ENCODE measurements around the gene PRKCB. TPM values are rescaled to one million over a fixed set of nuclear protein-coding genes. Genes with fewer than 3 reads are reported as not detected.

The PRKCB gene
- polyA plus RNA-seq, 1 donor (not counting 4 experiments of a cell fraction or from before 2014, with no cell fraction given): 0.18 TPM

DNA sequence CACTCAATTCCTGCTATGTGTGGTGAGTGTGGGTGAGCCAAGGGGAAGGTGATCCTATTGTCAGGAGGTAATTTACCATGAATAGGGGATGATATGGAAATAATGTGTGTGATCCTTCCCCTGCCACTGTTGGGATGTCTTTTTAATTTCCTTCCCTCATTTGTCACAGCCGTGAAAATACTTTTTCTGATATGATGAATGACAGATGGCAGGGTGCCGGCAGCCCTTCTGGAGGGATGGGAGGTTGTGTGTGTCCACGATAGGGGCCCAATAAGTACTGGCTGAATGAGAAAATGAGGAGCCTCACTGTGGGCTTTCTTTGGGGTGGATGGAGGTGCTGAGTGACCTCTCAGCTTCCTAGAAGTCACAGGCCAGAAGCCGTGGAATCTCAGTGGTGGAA, 109.5 kb downstream of the PRKCB start:
- Histone ChIP-seq H3K9me1 (ENCODE audit: control insufficient read depth, extremely low read depth, insufficient read depth, low read length) (no peaks in the 10 kb centered on the region), H2AFZ (ENCODE audit: control insufficient read depth, low read length) (no peak overlapping the region), H3K36me3 (ENCODE audit: control insufficient read depth in 2 of 2, extremely low read depth in 1 of 2, insufficient read depth in 2 of 2, low read length in 2 of 2) (no peaks in the 10 kb centered on the region), H3K9ac (ENCODE audit: control insufficient read depth, extremely low read depth, insufficient read depth, low read length) (no peak overlapping the region), H3K27ac (ENCODE audit: control insufficient read depth, insufficient read depth, low read length) (no peak overlapping the region), H3K4me3 (ENCODE audit: control insufficient read depth in 2 of 3, extremely low read depth in 1 of 3, insufficient read depth in 2 of 3, low read depth in 1 of 3, low read length in 3 of 3) (no peak overlapping the region), H3K79me2 (ENCODE audit: control insufficient read depth, insufficient read depth, low read length) (no peaks in the 10 kb centered on the region), H3K4me2 (ENCODE audit: control insufficient read depth, extremely low read depth, insufficient read depth, low read depth, low read length) (no peak overlapping the region), H3K9me3 (ENCODE audit: control insufficient read depth, low read depth, low read length) (no peaks in the 10 kb centered on the region), H4K20me1 (ENCODE audit: control insufficient read depth, extremely low read depth, insufficient read depth, low read length) (no peaks in the 10 kb centered on the region), H3K27me3 (ENCODE audit: control insufficient read depth, extremely low read depth, insufficient read depth, low read length) (no peaks in the 10 kb centered on the region), H3K4me1 (ENCODE audit: control insufficient read depth, extremely low read depth, insufficient read depth, low read length) (no peaks in the 10 kb centered on the region)
- dilution Hi-C loops (cut with MboI; ENCODE audit: extremely low pct_ligation_motif_present, low sequenced_read_pairs): no loop called here
- FAIRE-seq: no peak
- DNase-seq (ENCODE audit: low read depth, low spot score): no peak
- no peak for TF ChIP-seq EZH2 (IDR thresholded peaks at IDR 0.05; ENCODE audit: low read length)
- TF ChIP-seq, protein P1, sequence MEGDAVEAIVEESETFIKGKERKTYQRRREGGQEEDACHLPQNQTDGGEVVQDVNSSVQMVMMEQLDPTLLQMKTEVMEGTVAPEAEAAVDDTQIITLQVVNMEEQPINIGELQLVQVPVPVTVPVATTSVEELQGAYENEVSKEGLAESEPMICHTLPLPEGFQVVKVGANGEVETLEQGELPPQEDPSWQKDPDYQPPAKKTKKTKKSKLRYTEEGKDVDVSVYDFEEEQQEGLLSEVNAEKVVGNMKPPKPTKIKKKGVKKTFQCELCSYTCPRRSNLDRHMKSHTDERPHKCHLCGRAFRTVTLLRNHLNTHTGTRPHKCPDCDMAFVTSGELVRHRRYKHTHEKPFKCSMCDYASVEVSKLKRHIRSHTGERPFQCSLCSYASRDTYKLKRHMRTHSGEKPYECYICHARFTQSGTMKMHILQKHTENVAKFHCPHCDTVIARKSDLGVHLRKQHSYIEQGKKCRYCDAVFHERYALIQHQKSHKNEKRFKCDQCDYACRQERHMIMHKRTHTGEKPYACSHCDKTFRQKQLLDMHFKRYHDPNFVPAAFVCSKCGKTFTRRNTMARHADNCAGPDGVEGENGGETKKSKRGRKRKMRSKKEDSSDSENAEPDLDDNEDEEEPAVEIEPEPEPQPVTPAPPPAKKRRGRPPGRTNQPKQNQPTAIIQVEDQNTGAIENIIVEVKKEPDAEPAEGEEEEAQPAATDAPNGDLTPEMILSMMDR (optimal IDR thresholded peaks at IDR 0.05 in 1 of 3, IDR thresholded peaks at IDR 0.05 in 1 of 3, conservative IDR thresholded peaks at IDR 0.05 in 1 of 3; ENCODE audit: extremely low read depth in 1 of 3, insufficient read depth in 2 of 3, low read length in 3 of 3): no peak

DNA sequence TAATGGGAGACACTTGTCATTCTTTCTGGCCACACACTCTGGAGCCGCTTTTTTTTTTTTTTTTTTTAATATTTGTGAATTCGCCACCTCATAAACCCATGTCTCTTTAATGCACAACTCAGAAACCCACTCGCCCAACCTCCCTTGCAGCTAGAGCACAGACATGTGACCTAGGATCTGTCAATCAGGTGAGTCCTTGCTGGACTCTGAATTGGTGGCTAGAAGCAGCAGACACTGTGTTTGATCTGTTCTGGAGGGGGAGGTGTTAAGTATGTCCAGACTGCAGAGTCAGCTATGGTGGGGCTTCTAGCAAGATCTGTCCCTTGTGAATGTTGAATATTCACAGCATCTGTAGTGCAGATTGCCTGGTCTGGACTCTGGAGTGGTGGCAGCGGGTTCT, 112.1 kb downstream of the PRKCB start:
- H3K4me2 ChIP-seq (ENCODE audit: control insufficient read depth, extremely low read depth, insufficient read depth, low read depth, low read length): no peak overlapping the region
- no peaks in the 10 kb centered on the region for H3K9me1 ChIP-seq (ENCODE audit: control insufficient read depth, extremely low read depth, insufficient read depth, low read length)
- no peak overlapping the region for H3K4me3 ChIP-seq (ENCODE audit: control insufficient read depth in 2 of 3, extremely low read depth in 1 of 3, insufficient read depth in 2 of 3, low read depth in 1 of 3, low read length in 3 of 3)
- no peak for TF ChIP-seq EZH2 (IDR thresholded peaks at IDR 0.05; ENCODE audit: low read length)
- TF ChIP-seq, protein P1 (optimal IDR thresholded peaks at IDR 0.05 in 1 of 3, IDR thresholded peaks at IDR 0.05 in 1 of 3, conservative IDR thresholded peaks at IDR 0.05 in 1 of 3; ENCODE audit: extremely low read depth in 1 of 3, insufficient read depth in 2 of 3, low read length in 3 of 3): no peak
- no peaks in the 10 kb centered on the region for H3K4me1 ChIP-seq (ENCODE audit: control insufficient read depth, extremely low read depth, insufficient read depth, low read length)
- H3K9me3 ChIP-seq (ENCODE audit: control insufficient read depth, low read depth, low read length): no peaks in the 10 kb centered on the region
- no peak overlapping the region for H3K27ac ChIP-seq (ENCODE audit: control insufficient read depth, insufficient read depth, low read length)
- no peak overlapping the region for H2AFZ ChIP-seq (ENCODE audit: control insufficient read depth, low read length)
- H3K27me3 ChIP-seq (ENCODE audit: control insufficient read depth, extremely low read depth, insufficient read depth, low read length): no peaks in the 10 kb centered on the region
- no peak overlapping the region for H3K9ac ChIP-seq (ENCODE audit: control insufficient read depth, extremely low read depth, insufficient read depth, low read length)
- H4K20me1 ChIP-seq (ENCODE audit: control insufficient read depth, extremely low read depth, insufficient read depth, low read length): no peaks in the 10 kb centered on the region
- FAIRE-seq: no peak
- DNase-seq (ENCODE audit: low read depth, low spot score): no peak
- no peaks in the 10 kb centered on the region for H3K79me2 ChIP-seq (ENCODE audit: control insufficient read depth, insufficient read depth, low read length)
- H3K36me3 ChIP-seq (ENCODE audit: control insufficient read depth in 2 of 2, extremely low read depth in 1 of 2, insufficient read depth in 2 of 2, low read length in 2 of 2): no peaks in the 10 kb centered on the region
- dilution Hi-C loops (cut with MboI; ENCODE audit: extremely low pct_ligation_motif_present, low sequenced_read_pairs): no loop called here

All from keratinocyte (primary cell).